Activated CD8-positive, alpha-beta memory T cell treated with anti-CD3 and anti-CD28 coated beads for 24 hours (primary cell): Measurements from ENCODE around the gene RUNX2.

Experiments
- DNase-seq: peaks from one replicate; pipeline ENCODE4 v3.0.0-alpha.2; 2020

Gene RUNX2

DNA sequence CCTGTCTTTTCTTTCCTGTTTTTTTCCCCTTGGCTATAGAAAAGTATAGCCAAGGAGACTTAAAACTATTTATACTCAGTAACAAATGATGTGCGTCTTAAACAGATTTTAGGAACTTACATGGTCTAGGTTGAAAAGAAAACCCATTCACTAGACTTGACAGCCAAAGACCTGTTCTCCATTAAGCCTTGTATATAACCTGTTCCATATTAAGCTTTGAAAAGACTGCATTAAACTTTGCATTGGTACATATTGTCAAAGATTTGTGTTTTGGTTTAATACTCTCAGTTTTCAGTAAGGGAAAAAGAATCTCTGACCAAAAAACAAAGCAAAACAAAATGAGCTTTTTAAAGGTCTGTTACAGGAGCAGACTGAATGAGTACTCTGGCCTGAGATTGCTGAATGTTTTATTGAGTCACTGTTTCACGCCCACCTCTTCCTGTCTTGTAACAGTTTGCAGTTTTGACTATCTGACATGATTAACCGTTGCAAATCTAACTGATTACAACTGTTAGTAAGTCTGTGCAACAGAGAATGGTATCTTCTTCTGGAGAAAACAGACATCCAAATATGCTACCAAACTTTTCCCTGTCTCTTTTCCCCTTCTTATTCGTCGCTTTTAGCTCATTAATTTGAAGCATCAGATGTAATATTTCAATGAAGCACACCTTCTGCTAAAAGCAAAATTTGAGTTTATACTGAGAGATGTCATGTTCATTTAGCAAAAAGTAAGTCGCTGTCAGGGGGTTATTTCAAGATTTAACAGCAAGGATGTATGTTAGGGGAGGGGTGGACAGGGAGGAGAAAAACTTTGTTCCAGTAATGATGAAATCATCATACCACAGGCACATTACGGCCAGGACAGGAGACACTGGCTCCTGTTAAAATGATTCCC, 108.7 kb downstream of the RUNX2 start:
- DNase-seq = no peak

DNA sequence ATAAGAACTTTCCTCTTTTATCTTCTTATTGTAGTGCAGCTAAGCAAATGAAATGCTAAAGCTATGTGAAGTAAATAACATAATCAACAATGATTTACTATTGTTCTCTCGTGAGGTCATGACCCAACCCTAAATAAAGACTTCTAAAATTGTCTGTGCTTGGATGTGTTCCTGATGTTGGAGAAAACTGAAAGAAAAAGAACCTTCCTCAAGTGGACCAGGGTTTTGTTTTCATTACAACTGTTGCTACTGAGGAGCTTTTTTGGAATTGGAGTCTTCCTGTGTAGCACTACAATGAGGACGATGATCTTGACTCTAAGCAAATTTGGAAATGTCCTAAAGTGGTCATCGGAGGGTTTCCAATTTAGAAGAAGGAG, 109.3 kb downstream of the RUNX2 start:
- no peak for DNase-seq

DNA sequence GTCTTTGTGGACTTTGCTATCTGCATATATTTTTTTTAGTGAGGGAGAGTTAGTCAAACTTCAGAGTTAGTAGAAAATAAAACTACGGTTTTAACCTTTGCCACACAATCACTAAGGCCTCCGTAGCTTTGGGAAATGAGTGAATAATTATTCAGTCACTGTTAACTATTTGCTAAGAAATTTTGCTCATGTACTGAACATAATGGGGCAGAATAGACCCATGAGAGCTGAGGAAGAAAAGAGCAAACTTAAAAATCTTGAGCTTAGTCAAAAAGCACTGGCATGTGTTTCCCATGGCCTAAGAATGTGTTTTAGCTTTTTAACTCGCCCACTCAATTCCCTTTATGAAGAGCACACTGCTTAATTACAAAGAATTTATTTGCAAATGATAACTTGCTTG, 110.0 kb downstream of the RUNX2 start:
- DNase-seq = no peak

DNA sequence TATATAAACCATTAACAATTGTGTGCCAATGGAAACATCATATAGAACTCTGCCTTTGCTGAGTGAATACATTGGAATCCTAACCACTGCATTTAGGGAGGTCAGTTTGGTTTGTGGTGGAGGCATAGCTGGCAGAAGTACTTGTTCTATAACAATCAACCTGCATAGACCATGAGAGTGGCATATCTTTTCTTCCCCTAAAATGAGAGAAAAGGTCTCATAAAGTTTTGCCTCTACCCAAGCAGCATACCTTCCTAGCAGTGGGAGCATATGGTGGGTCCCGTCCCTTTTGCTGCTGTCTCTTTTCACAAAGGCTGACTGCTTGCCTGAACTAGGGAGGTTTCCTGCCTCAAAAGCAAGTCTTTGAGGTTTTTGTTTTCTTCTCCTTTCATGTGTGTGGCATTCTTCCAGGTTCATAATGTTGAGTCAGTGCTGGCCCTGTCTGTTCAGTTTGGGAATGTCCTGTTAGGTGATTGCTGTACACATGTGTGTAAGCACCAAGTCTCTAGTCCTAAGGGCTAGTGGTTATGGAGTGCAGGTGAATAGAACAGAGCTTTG, 110.8 kb downstream of the RUNX2 start:
- DNase-seq = no peak

DNA sequence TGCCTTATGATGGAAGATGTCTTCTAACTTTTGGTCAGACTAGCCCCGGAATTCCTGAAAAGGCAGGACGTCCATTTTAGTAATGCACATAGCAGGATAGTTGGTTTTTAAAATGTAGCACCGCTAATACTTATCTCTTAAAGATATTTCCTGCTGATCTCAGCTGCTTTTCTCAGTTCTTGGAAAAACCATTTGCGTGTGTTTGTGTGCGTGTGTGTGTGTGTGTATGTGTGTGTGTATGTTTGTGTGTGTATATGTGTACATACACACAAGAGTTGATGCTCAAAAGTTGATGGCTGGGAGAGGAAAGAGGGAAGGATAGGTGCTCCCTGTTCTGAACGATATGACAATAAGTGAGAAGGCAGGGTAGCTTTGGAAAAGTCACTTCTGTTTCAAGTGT, 111.3 kb downstream of the RUNX2 start:
- no peak for DNase-seq

DNA sequence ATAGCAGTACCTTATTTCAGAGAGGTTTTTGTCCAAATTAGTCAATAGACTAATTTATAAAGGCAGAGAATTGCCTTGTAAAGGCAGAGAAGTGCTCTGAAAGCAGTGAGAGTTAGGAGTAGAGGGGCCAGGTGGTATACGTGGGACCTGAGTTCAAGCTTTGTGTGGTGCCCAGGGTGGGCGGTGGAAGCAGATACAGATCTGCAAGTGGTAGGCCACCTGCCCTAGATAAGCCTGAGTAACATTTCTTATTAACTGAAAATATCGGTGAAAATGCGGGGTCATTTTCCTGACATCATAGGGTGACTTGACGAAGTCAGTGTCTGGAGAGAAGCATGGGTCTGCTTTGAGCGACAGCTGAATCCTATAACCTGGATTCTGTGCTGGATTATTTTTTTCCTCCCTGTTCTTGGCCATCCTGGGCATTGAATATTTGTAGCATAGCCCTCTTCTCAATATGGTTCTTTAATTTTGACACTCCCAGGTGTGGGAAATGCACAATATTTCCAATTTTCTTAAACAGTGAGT, 111.8 kb downstream of the RUNX2 start:
- no peak for DNase-seq

DNA sequence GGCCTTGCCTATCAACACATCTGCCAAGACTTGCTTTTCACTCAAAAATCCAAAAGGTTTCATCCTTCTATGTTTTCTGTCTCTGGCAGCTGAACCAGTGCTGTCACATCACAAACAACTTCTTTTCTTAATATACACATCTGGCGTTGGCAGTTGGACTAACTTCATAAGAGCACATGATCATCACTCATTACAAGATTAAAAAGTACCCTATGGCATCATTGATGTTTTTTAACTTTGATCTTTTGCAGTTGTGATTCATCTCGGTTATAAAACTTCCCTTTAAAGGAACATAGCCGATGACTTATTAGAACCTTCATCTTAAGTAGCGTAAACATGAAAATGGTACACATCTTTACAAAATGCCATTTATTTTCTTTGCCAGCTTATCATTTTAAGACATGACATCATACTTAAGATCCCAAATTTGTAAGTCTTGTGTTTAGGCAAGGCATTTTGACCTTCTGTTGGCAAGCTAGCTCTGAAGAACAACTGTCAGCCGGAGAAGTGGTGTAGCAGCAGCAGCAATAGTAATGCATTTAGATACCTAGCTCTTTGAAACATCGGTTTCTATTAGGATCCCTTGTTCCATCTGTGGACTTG, 113.8 kb downstream of the RUNX2 start:
- DNase-seq = no peak

DNA sequence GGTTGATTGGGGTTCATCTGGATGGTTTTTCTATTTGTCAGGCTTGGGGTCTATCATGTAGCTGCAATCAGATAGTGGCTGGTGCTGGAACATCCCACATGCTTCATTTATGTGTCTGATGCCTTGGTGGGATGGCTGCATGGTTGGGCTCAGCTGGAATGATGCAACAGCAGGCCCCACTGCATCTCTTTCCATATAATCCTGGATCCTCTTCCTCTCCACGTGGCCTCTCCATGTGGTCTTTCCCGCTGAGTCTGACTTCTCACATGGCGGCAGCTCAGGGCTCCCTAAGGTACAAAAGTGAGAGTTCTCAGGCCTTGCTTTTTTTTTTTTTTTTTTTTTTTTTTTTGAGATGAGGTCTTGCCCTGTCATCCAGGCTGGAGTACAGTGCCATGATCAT, 114.6 kb downstream of the RUNX2 start:
- DNase-seq = no peak

DNA sequence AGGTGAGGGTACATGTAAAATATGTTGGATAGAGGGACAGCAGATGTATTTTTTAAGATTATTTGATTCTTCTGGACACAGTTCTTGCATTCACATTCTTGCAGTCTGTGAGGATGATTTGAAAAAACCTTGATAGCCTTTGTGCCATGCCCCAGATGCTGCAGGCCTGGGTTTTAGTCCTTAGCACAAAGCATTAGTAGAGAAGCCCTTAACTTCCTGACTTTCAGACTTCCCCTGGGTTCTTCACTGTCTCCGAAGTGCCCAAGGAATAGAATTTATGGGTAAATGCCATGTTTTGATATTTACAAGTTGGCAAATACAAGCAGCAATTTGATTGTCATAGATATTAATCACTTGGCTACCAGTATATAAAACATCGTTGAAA, 117.2 kb downstream of the RUNX2 start:
- DNase-seq = no peak

DNA sequence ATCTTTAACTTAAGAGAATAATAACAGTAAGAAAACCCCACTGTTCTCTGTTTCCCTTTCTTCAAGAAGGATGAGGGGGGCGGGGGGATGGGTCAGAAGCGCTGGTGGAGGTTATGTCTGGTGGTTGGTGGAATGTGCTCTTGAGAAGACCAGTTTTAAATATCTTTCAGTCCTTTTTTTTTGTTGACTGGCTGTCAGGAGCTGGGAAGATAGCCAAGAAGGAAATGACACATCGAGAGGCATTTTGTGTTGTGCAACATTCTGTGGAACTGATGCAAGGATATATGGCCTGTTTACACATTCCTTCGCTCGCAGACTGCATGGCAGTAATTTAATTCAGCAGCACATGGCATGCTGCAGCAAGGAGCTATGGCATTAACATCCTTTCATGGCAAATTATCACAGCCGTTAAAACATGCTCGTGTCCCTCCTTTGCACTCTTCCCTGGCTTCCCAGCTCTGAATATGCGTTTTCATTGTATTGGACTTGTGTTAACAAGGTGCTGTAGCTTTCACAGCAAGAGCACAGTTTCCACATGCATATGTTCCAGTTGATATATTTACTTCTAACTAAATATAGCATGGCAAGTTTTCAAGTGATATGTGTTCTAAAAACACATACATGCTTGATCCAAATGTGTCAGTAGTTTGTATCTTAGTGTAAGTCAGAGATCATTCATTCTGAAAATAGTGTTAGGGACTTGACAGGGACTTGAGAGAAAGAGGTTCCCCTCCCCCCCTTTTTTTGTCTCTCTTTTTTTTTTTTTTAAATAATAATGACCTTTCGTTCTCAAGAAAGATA, 117.8 kb downstream of the RUNX2 start:
- no peak for DNase-seq

DNA sequence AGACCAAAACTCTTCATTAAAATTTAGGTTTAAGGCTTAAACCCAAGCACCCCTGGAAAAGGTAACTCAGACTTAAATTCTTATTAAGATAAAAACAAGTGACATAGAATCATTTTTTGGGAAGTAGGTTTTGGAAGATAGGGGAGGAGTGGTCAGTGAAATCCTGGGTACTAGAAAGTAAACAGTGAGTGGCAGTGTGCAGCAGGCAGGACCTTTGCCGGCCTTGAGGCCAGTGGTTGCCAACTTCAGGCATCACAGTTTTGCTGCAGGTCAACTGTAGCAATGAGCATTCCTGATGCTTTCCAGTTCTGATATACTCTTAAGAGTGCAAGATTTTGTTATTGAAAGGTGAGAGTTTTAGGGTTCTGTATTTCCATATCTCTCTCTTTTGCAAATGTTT, 118.9 kb downstream of the RUNX2 start:
- no peak for DNase-seq

DNA sequence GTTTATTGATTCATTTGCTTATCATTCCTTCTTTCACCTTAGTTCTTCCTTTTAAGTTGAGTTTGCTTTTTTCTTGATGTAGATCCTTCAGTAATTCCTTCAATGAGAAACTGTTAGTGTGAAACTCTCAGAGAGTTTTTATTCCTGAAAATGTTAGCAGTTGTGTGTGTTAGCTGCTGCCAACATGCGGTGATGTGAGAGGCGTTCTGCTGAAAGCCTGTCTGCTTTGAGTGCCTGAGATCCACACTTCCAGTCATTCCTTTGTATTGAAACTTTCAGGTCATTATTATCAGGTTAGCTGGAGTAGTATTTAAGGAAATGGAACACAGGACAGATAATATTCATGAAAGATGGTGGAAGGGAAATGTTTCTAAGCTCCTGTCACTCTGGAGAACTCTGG, 119.6 kb downstream of the RUNX2 start:
- DNase-seq = no peak

DNA sequence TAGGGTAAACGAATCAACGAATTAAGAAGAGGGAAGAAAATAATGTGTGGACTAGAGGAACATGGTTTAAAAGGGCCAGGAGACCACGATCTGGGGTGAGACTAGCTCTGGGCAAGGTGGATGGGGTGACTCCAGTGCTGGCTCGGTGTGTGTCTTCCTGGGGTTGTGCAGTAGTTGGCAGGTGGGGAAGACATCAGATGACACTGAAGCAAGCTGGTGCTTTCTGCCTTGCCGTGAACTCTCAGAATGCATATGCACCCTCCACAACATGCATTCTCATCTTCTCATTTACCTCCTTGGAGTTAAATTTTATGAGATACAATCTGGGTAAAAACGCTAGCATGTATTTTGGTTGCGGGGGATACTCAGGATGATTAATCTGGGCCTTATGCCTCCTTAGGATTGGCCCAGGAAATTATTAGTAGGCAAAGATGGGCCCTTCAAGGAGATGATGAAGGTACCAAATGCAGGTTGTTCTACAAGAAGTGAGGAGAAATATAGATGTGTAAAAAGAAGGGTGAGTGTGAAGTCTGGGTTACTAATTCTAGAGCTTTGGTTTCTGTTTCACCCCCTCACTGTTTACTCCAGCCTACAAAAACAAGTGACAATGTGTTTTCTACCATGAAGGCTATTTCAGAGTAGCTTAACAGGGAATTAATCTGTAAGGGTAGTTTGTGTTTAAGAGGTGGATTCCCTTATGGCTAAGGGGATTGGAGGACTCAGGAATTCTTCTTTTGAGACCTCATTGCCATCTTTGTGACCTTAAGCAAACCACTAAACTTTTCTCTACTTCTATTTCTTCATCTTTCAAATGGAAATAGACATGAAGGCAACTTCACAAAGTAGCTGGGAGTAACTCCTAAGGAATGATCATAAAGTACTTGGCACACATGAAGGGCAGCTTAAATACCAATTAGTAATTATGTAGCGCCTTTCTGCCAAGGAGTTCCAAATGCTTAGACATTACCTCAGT, 120.6 kb downstream of the RUNX2 start:
- DNase-seq = no peak

DNA sequence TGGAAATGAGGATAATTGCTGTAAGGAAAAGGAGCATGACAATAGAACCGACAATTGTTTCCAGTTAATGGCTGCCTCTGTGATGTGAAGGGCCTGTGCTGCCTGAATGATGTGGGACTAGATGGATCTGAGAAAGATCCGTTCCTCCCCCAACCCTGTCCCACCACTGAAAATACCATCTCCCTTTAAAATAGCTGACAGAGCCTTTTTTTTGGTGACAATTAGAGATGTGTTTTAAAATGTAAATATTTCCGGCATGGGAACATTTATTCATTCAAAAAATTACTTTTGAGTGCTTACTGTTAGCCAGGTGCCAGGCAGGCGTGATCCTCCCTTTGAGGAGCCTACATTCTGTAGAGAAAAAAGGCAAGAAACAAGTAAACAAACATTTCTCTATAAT, 122.0 kb downstream of the RUNX2 start:
- DNase-seq = no peak

DNA sequence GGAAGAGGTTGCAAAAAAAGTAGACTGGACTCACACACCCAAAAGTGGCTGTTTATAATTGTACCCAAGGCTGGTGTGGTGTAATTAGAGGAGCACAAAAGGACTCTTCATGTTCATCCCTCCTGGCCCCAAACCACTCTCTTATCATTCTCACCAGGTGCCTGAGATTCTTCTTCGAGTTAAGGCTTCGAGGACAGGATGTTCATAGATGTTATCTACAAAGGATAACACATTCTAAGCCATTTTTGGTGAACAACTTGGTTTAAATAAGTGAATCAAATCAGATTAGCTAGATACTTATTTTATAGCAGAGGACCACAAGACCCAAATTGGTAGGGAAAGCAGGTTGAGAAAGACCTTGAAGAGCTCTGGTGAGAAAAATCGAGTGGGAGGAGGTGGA, 122.7 kb downstream of the RUNX2 start:
- DNase-seq = no peak

DNA sequence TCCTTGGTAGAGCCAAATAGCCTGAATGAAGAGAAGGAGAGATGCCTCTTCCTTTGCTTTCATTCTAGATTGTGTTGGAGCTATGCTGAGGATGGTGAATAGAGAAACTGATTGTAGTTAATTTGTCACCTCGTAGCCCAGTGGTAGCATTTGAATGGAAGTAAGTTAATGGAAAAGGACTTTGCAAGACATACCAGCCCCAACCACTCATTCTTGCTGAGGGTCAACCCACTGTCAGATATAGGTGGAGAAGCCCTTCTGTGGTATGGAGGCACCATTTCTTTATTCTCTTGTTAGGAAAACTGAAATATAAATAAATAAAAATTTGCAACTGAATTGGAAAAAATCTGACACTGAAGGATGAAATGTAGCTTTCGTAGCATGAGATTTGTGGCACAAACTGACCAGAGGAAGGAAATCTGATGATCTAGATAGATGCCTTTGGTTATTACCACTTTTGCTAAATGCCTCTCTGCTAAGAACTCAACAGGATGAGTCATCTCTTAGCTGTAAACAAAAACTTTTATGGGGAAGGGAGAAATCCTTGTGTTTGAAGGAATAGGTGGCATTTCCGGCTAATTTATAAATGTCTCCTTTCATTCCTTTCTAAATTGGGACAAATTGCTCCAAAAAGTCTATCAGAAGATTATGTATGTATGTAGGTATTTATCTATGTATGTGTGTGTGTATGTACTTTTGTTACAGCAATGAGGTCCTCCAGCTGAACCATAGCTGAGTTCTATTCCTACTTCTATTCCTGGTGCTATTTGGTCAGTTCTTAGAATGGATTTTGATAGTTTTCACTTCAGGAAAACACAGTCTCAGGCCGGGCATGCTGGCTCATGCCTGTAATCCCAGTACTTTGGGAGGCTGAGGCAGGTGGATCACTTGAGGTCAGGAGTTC, 126.1 kb downstream of the RUNX2 start:
- no peak for DNase-seq

DNA sequence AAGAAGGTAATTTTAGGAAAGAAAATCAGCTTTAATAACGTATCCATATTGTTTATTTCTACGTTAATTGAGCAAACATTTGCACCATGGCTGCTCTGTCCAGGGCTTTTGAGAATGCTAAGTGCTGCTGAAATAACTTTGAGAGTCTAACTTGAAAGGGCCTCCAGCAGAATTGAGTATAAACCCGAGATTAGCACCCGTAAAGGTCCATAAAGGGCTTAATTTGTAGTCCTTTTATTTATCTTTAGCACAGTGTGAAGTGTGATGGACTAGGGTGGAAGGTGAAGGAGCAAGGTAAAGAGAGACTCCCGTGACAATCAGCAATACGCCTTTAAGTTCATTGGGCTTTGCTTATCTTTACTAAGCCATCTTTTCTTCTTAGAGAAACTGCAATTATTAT, 127.3 kb downstream of the RUNX2 start:
- DNase-seq = no peak

DNA sequence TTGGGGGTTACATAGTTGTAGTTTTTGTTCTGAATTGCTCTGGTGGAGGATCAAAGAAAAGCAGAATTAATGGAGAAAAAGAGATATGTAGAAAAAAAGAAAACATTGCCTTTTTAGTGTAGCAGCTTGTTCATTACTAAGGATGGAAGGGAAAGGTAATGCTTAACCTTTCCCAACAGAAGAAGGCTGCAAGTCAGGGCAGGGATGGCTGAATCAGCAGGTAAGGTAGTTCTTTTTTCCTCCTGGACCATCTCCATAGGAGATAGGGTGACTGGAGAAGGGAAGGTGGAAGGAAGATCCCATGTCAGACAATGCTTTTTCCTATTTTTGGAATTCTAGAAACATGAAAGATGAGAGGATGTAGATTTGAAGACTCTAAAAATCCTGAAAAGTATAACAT, 129.0 kb downstream of the RUNX2 start:
- DNase-seq = no peak

DNA sequence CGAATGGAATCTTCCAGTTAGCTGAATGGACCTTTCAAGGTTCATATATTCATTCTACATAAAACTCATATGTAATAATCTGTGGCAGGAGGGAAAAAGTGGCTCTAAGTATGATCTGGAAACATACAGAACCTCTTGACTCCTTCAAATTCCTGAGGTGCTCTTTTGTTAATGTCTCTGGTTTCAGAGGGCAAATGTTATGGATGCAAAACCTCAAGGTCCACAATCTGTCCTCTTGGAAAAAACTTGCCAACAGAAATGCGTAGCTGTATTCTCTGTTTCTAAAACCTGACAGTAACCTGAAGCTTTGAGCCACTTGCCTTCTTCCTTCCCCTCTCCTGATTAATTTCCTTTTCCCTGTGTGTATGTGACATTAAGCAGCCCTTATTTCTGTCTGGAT, 130.5 kb downstream of the RUNX2 start:
- no peak for DNase-seq

DNA sequence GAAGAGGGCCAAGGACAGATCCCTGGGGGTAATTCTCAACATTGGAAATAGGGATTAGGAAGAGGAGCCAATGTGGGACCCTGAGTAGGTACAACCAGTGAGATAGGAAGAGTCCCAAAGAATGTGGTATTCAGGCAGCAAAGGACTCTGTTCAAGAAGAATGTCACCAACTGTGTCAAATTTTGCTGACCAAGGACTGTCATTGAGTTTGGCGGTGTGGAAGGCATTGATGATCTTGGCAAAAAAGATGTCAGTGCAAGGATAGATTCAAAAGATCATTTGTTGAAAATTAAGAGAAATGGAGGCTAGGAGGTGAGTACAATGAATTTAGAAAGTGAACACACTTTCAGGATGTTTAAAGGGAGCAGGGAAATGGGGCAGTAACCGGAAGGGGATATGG, 132.0 kb downstream of the RUNX2 start:
- no peak for DNase-seq

DNA sequence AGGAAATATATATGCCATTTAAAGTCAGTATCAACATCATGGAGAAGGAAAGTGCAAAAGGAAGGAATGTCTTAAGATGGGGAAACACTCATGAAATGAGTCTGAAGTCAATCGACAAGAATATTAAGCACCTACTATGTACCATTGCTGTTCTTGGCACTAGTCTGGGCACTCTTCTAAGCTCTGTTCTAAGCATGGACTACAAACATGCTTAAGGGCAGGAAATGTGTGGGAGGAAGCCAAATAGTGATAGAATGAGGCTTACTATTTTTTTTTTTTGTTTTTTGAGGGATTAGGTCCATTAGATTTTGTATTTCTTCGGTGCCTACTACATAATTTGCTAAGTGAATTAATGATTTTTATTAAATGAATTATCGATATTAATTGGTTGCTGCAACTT, 133.4 kb downstream of the RUNX2 start:
- DNase-seq = no peak
